ENCODE measurements around the gene AFF3. TPM values are rescaled to one million over a fixed set of nuclear protein-coding genes. Genes with fewer than 3 reads are reported as not detected.

AFF3 gene
- polyA plus RNA-seq, 1 donor (not counting 4 experiments of a cell fraction or from before 2014, with no cell fraction given): not detected

DNA sequence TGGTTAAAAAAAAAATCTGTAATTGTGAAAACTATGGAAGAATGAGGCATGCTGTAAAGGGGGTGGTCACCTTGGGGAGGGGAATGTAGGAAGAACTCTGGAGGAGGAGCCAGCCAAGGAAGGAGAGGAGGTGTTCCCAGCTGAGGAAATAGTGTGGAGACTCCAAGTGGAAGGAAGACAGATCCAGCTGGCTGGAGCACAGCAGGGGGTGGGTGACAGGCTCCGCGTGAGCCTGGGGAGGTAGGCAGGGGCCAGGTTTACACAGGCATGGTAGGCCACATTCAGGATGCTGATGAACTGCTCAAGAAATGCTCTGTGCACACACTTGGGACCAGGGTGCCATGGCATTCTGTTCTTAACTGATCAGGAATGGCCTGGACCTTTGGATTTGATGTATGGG is 16.8 kb downstream of the AFF3 start:
- Histone ChIP-seq H3K27ac (ENCODE audit: control insufficient read depth, insufficient read depth, low read length) (no peak overlapping the region), H3K9ac (ENCODE audit: control insufficient read depth, extremely low read depth, insufficient read depth, low read length) (no peak overlapping the region), H3K36me3 (ENCODE audit: control insufficient read depth in 2 of 2, extremely low read depth in 1 of 2, insufficient read depth in 2 of 2, low read length in 2 of 2) (no peaks in the 10 kb centered on the region), H3K4me2 (ENCODE audit: control insufficient read depth, extremely low read depth, insufficient read depth, low read depth, low read length) (no peak overlapping the region), H3K4me3 (ENCODE audit: control insufficient read depth in 2 of 3, extremely low read depth in 1 of 3, insufficient read depth in 2 of 3, low read depth in 1 of 3, low read length in 3 of 3) (no peak overlapping the region), H4K20me1 (ENCODE audit: control insufficient read depth, extremely low read depth, insufficient read depth, low read length) (no peaks in the 10 kb centered on the region), H3K9me1 (ENCODE audit: control insufficient read depth, extremely low read depth, insufficient read depth, low read length) (no peaks in the 10 kb centered on the region), H3K4me1 (ENCODE audit: control insufficient read depth, extremely low read depth, insufficient read depth, low read length) (no peaks in the 10 kb centered on the region), H3K27me3 (ENCODE audit: control insufficient read depth, extremely low read depth, insufficient read depth, low read length) (no peaks in the 10 kb centered on the region), H2AFZ (ENCODE audit: control insufficient read depth, low read length) (no peak overlapping the region), H3K79me2 (ENCODE audit: control insufficient read depth, insufficient read depth, low read length) (no peaks in the 10 kb centered on the region), H3K9me3 (ENCODE audit: control insufficient read depth, low read depth, low read length) (no peaks in the 10 kb centered on the region)
- dilution Hi-C loops (cut with MboI; ENCODE audit: extremely low pct_ligation_motif_present, low sequenced_read_pairs): no loop called here
- FAIRE-seq: no peak
- no peak for TF ChIP-seq EZH2 (IDR thresholded peaks at IDR 0.05; ENCODE audit: low read length)
- TF ChIP-seq, protein P1, sequence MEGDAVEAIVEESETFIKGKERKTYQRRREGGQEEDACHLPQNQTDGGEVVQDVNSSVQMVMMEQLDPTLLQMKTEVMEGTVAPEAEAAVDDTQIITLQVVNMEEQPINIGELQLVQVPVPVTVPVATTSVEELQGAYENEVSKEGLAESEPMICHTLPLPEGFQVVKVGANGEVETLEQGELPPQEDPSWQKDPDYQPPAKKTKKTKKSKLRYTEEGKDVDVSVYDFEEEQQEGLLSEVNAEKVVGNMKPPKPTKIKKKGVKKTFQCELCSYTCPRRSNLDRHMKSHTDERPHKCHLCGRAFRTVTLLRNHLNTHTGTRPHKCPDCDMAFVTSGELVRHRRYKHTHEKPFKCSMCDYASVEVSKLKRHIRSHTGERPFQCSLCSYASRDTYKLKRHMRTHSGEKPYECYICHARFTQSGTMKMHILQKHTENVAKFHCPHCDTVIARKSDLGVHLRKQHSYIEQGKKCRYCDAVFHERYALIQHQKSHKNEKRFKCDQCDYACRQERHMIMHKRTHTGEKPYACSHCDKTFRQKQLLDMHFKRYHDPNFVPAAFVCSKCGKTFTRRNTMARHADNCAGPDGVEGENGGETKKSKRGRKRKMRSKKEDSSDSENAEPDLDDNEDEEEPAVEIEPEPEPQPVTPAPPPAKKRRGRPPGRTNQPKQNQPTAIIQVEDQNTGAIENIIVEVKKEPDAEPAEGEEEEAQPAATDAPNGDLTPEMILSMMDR (optimal IDR thresholded peaks at IDR 0.05 in 1 of 3, IDR thresholded peaks at IDR 0.05 in 1 of 3, conservative IDR thresholded peaks at IDR 0.05 in 1 of 3; ENCODE audit: extremely low read depth in 1 of 3, insufficient read depth in 2 of 3, low read length in 3 of 3): no peak
- DNase-seq (ENCODE audit: low read depth, low spot score): no peak

DNA sequence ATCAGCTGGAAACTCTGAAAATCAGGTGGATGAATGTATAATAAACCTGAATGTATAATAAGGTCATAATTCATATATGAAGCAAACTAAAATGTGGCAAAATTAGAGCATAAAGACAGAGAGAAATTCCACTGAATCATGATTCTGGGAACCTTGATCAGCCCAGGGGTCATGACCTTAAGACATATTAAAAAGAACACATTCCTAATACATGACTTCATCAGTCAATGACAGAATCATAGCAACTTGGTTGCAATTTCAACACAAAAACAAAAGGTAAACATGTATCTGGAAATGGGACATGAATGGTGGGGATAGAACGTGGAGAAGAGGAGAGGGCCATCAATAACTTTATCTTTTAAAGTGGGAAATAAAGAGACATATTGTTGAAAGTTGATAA is 17.6 kb downstream of the AFF3 start:
- Histone ChIP-seq H3K4me3 (ENCODE audit: control insufficient read depth in 2 of 3, extremely low read depth in 1 of 3, insufficient read depth in 2 of 3, low read depth in 1 of 3, low read length in 3 of 3) (no peak overlapping the region), H3K9ac (ENCODE audit: control insufficient read depth, extremely low read depth, insufficient read depth, low read length) (no peak overlapping the region), H4K20me1 (ENCODE audit: control insufficient read depth, extremely low read depth, insufficient read depth, low read length) (no peaks in the 10 kb centered on the region), H2AFZ (ENCODE audit: control insufficient read depth, low read length) (no peak overlapping the region), H3K79me2 (ENCODE audit: control insufficient read depth, insufficient read depth, low read length) (no peaks in the 10 kb centered on the region), H3K9me1 (ENCODE audit: control insufficient read depth, extremely low read depth, insufficient read depth, low read length) (no peaks in the 10 kb centered on the region), H3K27ac (ENCODE audit: control insufficient read depth, insufficient read depth, low read length) (no peak overlapping the region), H3K36me3 (ENCODE audit: control insufficient read depth in 2 of 2, extremely low read depth in 1 of 2, insufficient read depth in 2 of 2, low read length in 2 of 2) (no peaks in the 10 kb centered on the region), H3K4me2 (ENCODE audit: control insufficient read depth, extremely low read depth, insufficient read depth, low read depth, low read length) (no peak overlapping the region), H3K4me1 (ENCODE audit: control insufficient read depth, extremely low read depth, insufficient read depth, low read length) (no peaks in the 10 kb centered on the region), H3K27me3 (ENCODE audit: control insufficient read depth, extremely low read depth, insufficient read depth, low read length) (no peaks in the 10 kb centered on the region), H3K9me3 (ENCODE audit: control insufficient read depth, low read depth, low read length) (no peaks in the 10 kb centered on the region)
- dilution Hi-C loops (cut with MboI; ENCODE audit: extremely low pct_ligation_motif_present, low sequenced_read_pairs): no loop called here
- no peak for TF ChIP-seq EZH2 (IDR thresholded peaks at IDR 0.05; ENCODE audit: low read length)
- TF ChIP-seq, protein P1 (optimal IDR thresholded peaks at IDR 0.05 in 1 of 3, IDR thresholded peaks at IDR 0.05 in 1 of 3, conservative IDR thresholded peaks at IDR 0.05 in 1 of 3; ENCODE audit: extremely low read depth in 1 of 3, insufficient read depth in 2 of 3, low read length in 3 of 3): no peak
- no peak for DNase-seq (ENCODE audit: low read depth, low spot score)
- FAIRE-seq: no peak

Data from keratinocyte (primary cell).